Prostate gland (tissue), 1 donor: ENCODE data around the gene EDAR.

Source experiments
- POLR2A ChIP-seq: fragments of 450-650 bp; IDR thresholded peaks from one replicate; pipeline ENCODE4 v1.6.1; 2016; ENCODE audit warnings: antibody characterized with exemption, mild to moderate bottlenecking
- POLR2AphosphoS5 ChIP-seq: sonication (generic); formaldehyde crosslinking; IDR thresholded peaks from one replicate; pipeline ENCODE4 v1.6.1; 2017; ENCODE audit warnings: antibody characterized with exemption

GRCh38 chr2:108983061-108983460 lies 6.0 kb downstream of the EDAR start:
- TF ChIP-seq POLR2A (no peak), POLR2AphosphoS5 (no peak)
